ENCODE results near the gene INAFM2.

Gene INAFM2

GRCh38 chr15:40323239-40323952, at the start of gene INAFM2:
INAFM2 (plus strand) TSS chr15:40323692; CDS start chr15:40324056, 364 bp downstream.
- peak; percentile 90 to 91 for DNase-seq (ENCODE audit: low read depth in 2 of 2)

- DNase-seq (ENCODE audit: low read depth in 2 of 2): peak; percentile 33 to 38
Measured at GRCh38 chr15:40274350-40275274, 48.9 kb upstream of the INAFM2 start.

DNA sequence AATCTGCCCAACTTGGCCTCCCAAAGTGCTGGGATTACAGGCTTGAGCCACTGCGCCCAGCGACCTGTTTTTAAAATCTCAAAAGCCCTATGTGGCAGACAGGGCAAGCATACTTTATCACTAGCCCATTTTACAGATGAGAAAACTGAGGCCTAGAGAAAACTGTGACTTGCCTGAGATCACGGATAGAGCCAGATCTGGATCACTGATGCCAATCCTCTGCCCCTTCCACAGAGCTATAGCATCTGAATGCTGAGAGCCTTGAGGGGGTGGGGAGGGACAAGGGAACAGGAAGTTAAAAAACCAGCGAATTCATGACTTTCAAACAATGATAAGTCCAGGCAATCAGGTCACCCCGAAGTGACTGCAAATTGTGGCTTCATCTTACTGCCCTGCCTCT, 48.0 kb upstream of the INAFM2 start:
- DNase-seq (ENCODE audit: low read depth in 2 of 2): no peak

DNA sequence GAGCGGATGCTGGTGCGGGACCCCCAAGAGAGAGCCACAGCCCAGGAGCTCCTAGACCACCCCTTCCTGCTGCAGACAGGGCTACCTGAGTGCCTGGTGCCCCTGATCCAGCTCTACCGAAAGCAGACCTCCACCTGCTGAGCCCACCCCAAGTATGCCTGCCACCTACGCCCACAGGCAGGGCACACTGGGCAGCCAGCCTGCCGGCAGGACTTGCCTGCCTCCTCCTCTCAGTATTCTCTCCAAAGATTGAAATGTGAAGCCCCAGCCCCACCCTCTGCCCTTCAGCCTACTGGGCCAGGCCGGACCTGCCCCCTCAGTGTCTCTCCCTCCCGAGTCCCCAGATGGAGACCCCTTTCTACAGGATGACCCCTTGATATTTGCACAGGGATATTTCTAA, 47.5 kb upstream of the INAFM2 start:
- no peak for DNase-seq (ENCODE audit: low read depth in 2 of 2)

GRCh38 chr15:40276927-40277326, 46.6 kb upstream of the INAFM2 start:
- no peak for DNase-seq (ENCODE audit: low read depth in 2 of 2)

- DNase-seq (ENCODE audit: low read depth in 2 of 2): no peak
Measured at GRCh38 chr15:40277471-40277870, 46.0 kb upstream of the INAFM2 start.

GRCh38 chr15:40278026-40278425, 45.5 kb upstream of the INAFM2 start:
- no peak for DNase-seq (ENCODE audit: low read depth in 2 of 2)

- DNase-seq (ENCODE audit: low read depth in 2 of 2): no peak
Measured at GRCh38 chr15:40279437-40280141, 43.9 kb upstream of the INAFM2 start.

DNA sequence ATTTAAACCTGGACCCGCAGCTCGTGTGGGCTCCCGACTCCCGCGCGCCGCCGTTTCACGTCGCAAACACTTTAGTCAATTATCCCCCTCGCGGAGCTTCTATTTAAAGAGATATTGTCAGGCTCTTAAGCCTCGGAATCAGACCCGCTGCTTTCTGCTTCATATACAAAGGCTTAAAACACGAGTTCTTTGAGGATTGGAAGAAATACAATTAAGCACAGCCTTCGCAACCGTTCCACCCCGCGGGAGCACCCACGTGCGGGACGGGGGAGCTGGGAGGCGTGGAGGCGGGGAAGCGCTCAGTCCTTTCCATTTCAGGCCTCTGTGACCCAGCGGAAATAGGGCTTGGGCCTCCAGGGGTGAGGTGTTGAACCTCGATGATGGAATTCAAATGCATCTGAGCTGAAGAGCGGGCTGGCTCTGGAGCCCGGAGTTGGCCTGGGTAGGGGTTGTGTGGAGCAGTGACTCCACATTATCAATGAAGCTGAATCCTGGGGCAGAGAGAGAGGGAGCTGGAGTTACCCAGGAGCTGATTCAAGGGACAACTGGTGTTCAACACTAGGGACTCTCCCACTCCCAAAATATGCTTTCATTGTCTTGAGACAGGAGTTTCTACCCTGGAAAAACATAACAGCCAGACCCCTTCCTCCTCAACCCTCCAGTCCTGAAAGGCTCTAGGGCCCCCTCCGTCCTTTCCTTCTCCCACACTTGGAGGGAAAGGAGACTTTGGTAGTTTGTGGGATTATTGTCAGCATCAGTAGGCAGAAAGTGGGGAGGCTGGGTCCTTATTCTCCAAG, 43.0 kb upstream of the INAFM2 start:
- no peak for DNase-seq (ENCODE audit: low read depth in 2 of 2)

- DNase-seq (ENCODE audit: low read depth in 2 of 2): no peak
Measured at GRCh38 chr15:40281057-40281800, 42.3 kb upstream of the INAFM2 start.

GRCh38 chr15:40281801-40282146, 41.7 kb upstream of the INAFM2 start:
- no peak for DNase-seq (ENCODE audit: low read depth in 2 of 2)

DNA sequence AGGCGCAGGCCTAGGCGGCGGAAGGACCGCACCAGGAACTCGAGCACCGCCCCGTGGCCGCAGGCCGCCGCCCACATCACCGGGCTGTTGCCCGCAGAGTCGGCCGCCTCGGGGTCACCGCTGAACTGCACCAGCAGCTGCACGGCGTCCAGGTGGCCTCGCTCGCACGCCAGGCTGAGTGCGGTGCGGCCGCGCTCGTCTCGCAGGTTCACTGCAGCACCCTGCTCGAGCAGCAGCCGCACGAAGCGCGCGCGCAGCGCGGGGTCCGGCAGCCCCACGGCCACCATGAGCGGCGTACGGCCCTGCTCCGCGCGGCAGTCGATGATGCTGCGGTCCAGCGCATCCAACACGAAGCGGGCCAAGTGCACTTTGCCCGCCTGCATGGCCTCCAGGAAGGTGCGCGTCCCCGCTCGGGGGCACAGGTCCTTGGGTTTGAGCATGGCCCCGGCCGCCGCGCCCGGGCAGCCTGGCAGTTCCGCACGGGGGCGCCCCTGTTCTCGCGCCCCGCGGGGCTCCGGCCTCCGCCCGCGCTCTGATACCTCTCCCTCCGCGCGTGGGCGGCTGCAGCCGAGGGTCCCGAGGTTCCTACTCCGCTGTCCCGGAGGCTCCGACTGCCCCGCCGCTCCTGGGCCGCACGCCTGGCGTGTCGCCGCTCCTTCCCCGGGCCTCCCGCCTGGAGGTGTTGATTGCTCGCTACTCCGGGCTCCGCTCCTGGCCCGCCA, 41.2 kb upstream of the INAFM2 start:
- no peak for DNase-seq (ENCODE audit: low read depth in 2 of 2)

DNA sequence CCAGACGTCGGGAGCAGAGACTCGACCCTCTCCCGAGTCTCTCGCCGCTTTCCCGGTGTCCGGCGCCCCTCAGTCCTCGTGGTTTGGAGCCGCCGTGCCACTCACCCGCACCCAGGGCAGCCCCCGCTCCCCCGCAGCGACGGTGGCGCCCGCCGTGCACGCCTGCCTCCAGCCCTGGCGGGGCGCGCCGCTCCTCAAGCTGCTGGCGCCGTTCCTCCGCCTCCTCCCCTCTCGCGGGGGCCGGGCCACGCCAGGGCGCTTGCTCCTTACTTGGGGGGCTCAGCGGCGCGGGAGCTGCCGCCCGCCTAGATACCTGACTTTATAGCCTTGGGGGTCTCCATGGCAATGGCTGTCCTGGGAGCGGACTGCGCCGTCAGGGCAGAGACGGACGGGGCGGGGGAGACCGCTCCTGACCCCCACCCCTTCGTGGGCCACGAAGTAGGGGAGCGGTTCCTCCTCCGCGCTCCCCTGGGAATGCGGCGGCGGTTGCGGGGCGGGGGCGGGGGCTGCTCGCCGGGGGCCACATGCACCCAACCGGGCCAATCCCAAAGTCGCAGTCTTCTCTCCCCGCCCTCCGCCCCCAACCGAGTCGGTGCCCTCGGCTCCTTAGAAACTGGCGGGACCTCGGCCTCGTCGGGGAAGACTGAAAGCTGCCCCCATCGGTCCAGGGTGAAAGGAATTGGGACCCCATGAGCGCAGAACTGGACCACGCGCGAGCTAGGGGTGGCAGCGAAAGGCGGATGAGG, 40.5 kb upstream of the INAFM2 start, which contains the start of gene ANKRD63:
Gene ANKRD63 (minus strand): TSS at position 196 of the 746 bp plus-strand sequence. CDS start 478 bp downstream, outside the sequence.
- no peak for DNase-seq (ENCODE audit: low read depth in 2 of 2)

DNA sequence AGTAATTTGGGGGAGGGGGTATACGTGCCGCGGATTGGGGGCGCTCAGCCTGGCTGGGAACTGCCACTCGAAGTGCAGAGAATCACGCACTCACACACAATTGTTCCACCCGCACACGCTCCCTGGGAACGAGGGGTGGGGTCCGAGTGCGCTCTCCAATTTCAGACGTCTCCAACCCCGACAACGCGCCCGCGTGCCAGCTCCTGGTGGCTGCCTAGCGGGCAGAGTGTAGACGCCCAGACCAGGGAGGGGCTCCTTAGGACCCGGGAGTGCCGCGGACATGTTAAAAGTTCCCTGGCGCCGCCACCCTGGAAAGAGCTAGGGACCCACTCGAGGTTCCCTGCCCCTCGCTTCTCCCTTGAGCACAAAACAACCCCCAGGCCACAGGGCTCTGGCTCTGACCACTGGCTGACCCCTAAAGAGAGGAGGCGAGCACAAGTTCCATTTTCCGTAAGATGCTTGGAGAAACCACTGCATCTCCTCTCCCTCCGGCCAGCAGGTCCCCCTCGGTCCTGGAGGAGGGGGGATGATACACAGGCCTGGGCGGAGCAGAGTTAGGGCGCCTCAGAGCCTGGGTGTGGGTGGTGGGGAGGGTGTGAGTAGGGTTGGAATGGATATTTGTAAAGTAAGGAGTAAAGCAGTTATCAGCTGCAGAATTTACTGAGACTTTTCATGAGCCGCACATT, 39.7 kb upstream of the INAFM2 start:
- no peak for DNase-seq (ENCODE audit: low read depth in 2 of 2)

DNA sequence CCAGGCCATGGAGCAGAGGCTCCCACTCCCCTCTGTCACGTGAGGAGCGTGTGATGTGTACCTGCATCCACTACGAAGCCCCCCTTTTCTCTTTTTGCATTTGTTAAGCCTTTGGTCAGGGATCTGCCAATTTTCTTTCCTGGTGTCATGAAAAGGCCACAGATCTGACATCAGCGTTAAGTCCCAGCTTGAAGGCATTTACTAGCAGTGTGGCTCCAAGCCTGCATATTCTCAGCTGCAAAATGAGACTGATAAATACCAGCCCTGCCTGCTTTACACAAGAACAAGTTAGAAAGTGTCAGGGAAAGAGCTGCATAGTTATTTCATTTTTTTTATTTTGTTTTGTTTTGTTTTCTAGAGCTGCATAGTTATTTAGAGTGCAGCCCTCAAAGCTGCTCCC, 38.3 kb upstream of the INAFM2 start:
- DNase-seq (ENCODE audit: low read depth in 2 of 2): no peak

- DNase-seq (ENCODE audit: low read depth in 2 of 2): no peak
Measured at GRCh38 chr15:40285554-40286011, 37.9 kb upstream of the INAFM2 start.

DNA sequence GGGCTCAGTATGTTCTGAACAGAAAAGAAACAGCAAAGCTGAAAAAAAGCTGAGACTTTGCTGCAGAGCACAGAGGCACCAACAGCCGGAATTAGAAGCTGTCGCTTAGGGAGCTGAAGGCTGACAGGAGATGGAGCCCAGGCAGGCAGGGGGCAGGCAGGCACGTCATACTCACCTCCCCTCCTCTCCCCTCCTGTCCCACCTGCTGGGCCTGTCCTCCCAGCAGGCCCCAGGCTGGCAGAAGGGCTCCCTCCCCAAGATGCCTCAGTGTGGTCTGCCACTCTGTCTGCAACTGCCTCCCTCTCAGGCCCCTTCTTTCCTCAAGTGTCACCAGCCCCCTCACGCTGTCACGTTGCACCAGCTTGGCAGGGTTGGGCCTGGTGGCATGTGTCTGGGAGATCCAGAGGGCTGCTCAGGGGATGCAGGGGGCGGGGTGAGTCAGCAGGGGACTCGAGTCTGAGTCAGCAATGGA, 37.4 kb upstream of the INAFM2 start:
- DNase-seq (ENCODE audit: low read depth in 2 of 2): no peak

- no peak for DNase-seq (ENCODE audit: low read depth in 2 of 2)
Measured at GRCh38 chr15:40286794-40287193, 36.7 kb upstream of the INAFM2 start.
